Stimulated activated CD8-positive, alpha-beta memory T cell treated with anti-CD3 and anti-CD28 coated beads, Interleukin-4, amount 100 ng/mL, for 48 hours (primary cell): Measurements from ENCODE around the gene CRTC1.

Experiments
- DNase-seq: peaks from one replicate; pipeline ENCODE4 v3.0.0-alpha.2; 2020

The CRTC1 gene

GRCh38 chr19:18754501-18754900, 71.0 kb downstream of the CRTC1 start:
- DNase-seq = no peak

GRCh38 chr19:18756896-18757295, 73.4 kb downstream of the CRTC1 start:
- DNase-seq = no peak

- no peak for DNase-seq
Measured at GRCh38 chr19:18759304-18759994, 76.0 kb downstream of the CRTC1 start.

GRCh38 chr19:18759995-18760426, 76.5 kb downstream of the CRTC1 start:
- DNase-seq = no peak

- no peak for DNase-seq
Measured at GRCh38 chr19:18760440-18761383, 77.2 kb downstream of the CRTC1 start.

GRCh38 chr19:18761531-18762110, 78.1 kb downstream of the CRTC1 start:
- no peak for DNase-seq

GRCh38 chr19:18762125-18763023, 78.9 kb downstream of the CRTC1 start:
- no peak for DNase-seq

- DNase-seq = peak; percentile 31
Measured at GRCh38 chr19:18763674-18764590, 80.5 kb downstream of the CRTC1 start.

GRCh38 chr19:18764591-18765051, 81.1 kb downstream of the CRTC1 start:
- no peak for DNase-seq

GRCh38 chr19:18765224-18765623, 81.7 kb downstream of the CRTC1 start:
- no peak for DNase-seq

GRCh38 chr19:18768046-18768771, 84.7 kb downstream of the CRTC1 start:
- DNase-seq = no peak

- no peak for DNase-seq
Measured at GRCh38 chr19:18768997-18769891, 85.8 kb downstream of the CRTC1 start.

- no peak for DNase-seq
Measured at GRCh38 chr19:18769989-18770528, 86.6 kb downstream of the CRTC1 start.

GRCh38 chr19:18770663-18771327, 87.3 kb downstream of the CRTC1 start:
- no peak for DNase-seq

GRCh38 chr19:18771328-18772242, 88.1 kb downstream of the CRTC1 start:
- no peak for DNase-seq

- DNase-seq = no peak
Measured at GRCh38 chr19:18772620-18773587, 89.4 kb downstream of the CRTC1 start.
